ENCODE measurements around the gene RTN1.

GRCh38 chr14:59868021-59868420 lies 2.6 kb downstream of the RTN1 start:
- no peak for TF ChIP-seq CTCF (IDR thresholded peaks at IDR 0.05; ENCODE audit: insufficient read depth, low read length)
- no peak for TF ChIP-seq REST (IDR thresholded peaks at IDR 0.05; ENCODE audit: insufficient replicate concordance, low read depth)
- no peak for TF ChIP-seq GABPA (IDR thresholded peaks at IDR 0.05; ENCODE audit: low read depth)
- TF ChIP-seq SPI1 (IDR thresholded peaks at IDR 0.05; ENCODE audit: borderline replicate concordance, low read depth), result no peak
- no peak for TF ChIP-seq POLR2AphosphoS5 (IDR thresholded peaks at IDR 0.05; ENCODE audit: low read depth)

Measured in HL-60 (cell line).